Measurements from ENCODE around the gene WFDC2. TPM values are rescaled to one million over a fixed set of nuclear protein-coding genes. Genes with fewer than 3 reads are reported as not detected.
A peak's percentile ranks its signal among the peaks of the same experiment; 100 is the strongest.

WFDC2 gene
- total and polyA plus RNA-seq, 2 of the 8 experiments (the other 6 are each of a cell fraction or from before 2014, with no cell fraction given), result 77.9 to 137 TPM

GRCh38 chr20:45487231-45487635, 17.7 kb downstream of the WFDC2 start:
- WGBS, 2 experiments (ENCODE audit: extremely low coverage in 1 of 2, insufficient coverage in 1 of 2, insufficient read length in 1 of 2, insufficient replicate concordance in 2 of 2, low coverage in 1 of 2, low lambda C conversion rate in 2 of 2, missing lambda C conversion rate in 1 of 2), result 40% methylated on average over 7 of the region's 20 CpGs; no CpG with 5 or more reads in 1 of the 2 experiments
- H3K79me1 ChIP-seq (ENCODE audit: low read depth, low read length), result no peaks in the 10 kb centered on the region
- H4K91ac ChIP-seq (replicated peaks; ENCODE audit: insufficient read length, low read length), result no peak overlapping the region
- DNase-seq (ENCODE audit: low read depth in 1 of 2, low spot score in 2 of 2), result peak in 1 of 2 experiments; percentile 77
- no peak overlapping the region for H3K56ac ChIP-seq (replicated peaks; ENCODE audit: insufficient read length, low read depth, low read length)
- H3K18ac ChIP-seq (ENCODE audit: extremely low read depth, low read length), result peak overlapping the region; percentile 71; the same call in 1 of the 2 replicates
- H3K27ac ChIP-seq (ENCODE audit: low read depth, low read length), result no peak overlapping the region
- H3K79me2 ChIP-seq (ENCODE audit: control insufficient read depth in 1 of 2, insufficient read depth in 2 of 2, low read length in 2 of 2), result no peaks in the 10 kb centered on the region
- peak overlapping the region; percentile 38 to 60 (median 43) for H3K4me3 ChIP-seq (ENCODE audit: extremely low read depth in 1 of 4, insufficient read depth in 2 of 4, low read depth in 3 of 4, low read length in 4 of 4)
- no peak overlapping the region for H3K14ac ChIP-seq (ENCODE audit: insufficient read length)
- H4K20me1 ChIP-seq (replicated peaks in 1 of 2; ENCODE audit: control insufficient read depth in 1 of 2, insufficient read depth in 2 of 2, low read length in 2 of 2), result no peaks in the 10 kb centered on the region
- ChIA-PET POLR2A (ENCODE audit: partially characterized antibody) (interaction anchor here (0.9 to 5.6 kb wide), 3 partner anchors 17 to 117 kb away, joined by 3 to 24 read pairs (median 4); partner anchors contain the start of gene WFDC2), CTCF (ENCODE audit: partially characterized antibody) (interaction anchor here (0.6 to 6.2 kb wide), 19 partner anchors 9 to 311 kb away, joined by 3 to 68 read pairs (median 7); partner anchors contain the start of gene WFDC2)
- H3K23ac ChIP-seq (ENCODE audit: insufficient read length), result no peak overlapping the region
- peak overlapping the region; percentile 90; the same call in 1 of the 2 replicates for H4K8ac ChIP-seq (ENCODE audit: extremely low read depth, insufficient read depth, low read length)
- no peak overlapping the region for H2BK120ac ChIP-seq (replicated peaks; ENCODE audit: low read depth, low read length)
- H3K4me2 ChIP-seq (ENCODE audit: insufficient read depth in 1 of 2, low read depth in 2 of 2, low read length in 2 of 2), result peak overlapping the region; percentile 40 to 72
- peak overlapping the region; percentile 72; the same call in 1 of the 2 replicates for H2BK15ac ChIP-seq (ENCODE audit: low read length)
- no peak overlapping the region for H3K4ac ChIP-seq (replicated peaks; ENCODE audit: insufficient read length, low read depth, low read length)
- H2AFZ ChIP-seq (ENCODE audit: low read length), result peak overlapping the region; percentile 91
- no peak overlapping the region; a peak in 1 of 7 replicates for H3K9ac ChIP-seq (replicated peaks in 1 of 4; ENCODE audit: extremely low read depth in 1 of 4, low read depth in 3 of 4, low read length in 3 of 4)
- peak overlapping the region; percentile 65; the same call in 1 of the 2 replicates for H2AK5ac ChIP-seq (ENCODE audit: low read depth, low read length)
- no peak overlapping the region for H2BK5ac ChIP-seq (ENCODE audit: low read depth, low read length)
- no peaks in the 10 kb centered on the region for H3K36me3 ChIP-seq (ENCODE audit: control insufficient read depth in 2 of 4, insufficient read depth in 4 of 4, low read length in 3 of 4)
- TF ChIP-seq CTBP2 (IDR thresholded peaks at IDR 0.05; ENCODE audit: borderline replicate concordance, insufficient read depth, insufficient read length, low read length) (no peak), RAD21 (IDR thresholded peaks at IDR 0.05 in 1 of 2, conservative IDR thresholded peaks at IDR 0.05 in 1 of 2; ENCODE audit: low read depth in 2 of 2, low read length in 2 of 2) (peak; percentile 37 to 46), TCF12 (IDR thresholded peaks at IDR 0.05; ENCODE audit: low read depth, low read length) (peak; percentile 83; the same call in 1 of the 2 replicates), CTCF (IDR thresholded peaks at IDR 0.05; ENCODE audit: control extremely low read depth in 1 of 3, insufficient read depth in 1 of 3, low read depth in 1 of 3, low read length in 3 of 3) (peak; percentile 26 to 46 (median 46); a peak in 3 of 4 replicates)
- no peak for FAIRE-seq
- H3K27me3 ChIP-seq (replicated peaks in 1 of 4; ENCODE audit: control insufficient read depth in 3 of 4, extremely low read depth in 1 of 4, insufficient read depth in 3 of 4, low read length in 3 of 4), result no peaks in the 10 kb centered on the region
- no peak overlapping the region for H4K5ac ChIP-seq (ENCODE audit: insufficient read length, low read depth, low read length)
- H3K23me2 ChIP-seq (ENCODE audit: low read depth, low read length), result peaks cover 2% of the 10 kb centered on the region; the same call in 1 of the 2 replicates
- H2BK20ac ChIP-seq (ENCODE audit: low read length), result no peak overlapping the region
- no peak overlapping the region for H2BK12ac ChIP-seq (ENCODE audit: low read depth, low read length)
- no peaks in the 10 kb centered on the region for H3K9me3 ChIP-seq (ENCODE audit: insufficient read depth in 2 of 2, low read depth in 1 of 2, low read length in 1 of 2)
- H3K4me1 ChIP-seq (replicated peaks in 1 of 4; ENCODE audit: control insufficient read depth in 3 of 4, insufficient read depth in 4 of 4, low read length in 3 of 4), result peaks cover 0 to 11% (median 0%) of the 10 kb centered on the region in 4 experiments; a peak in 2 of 7 replicates

Data from H1 (cell line).